H9 (cell line): ENCODE results near the gene MECP2. TPM values are rescaled to one million over a fixed set of nuclear protein-coding genes. Genes with fewer than 3 reads are reported as not detected.
A peak's percentile ranks its signal among the peaks of the same experiment; 100 is the strongest.
"Not testable (repeated sequence)": the region's sequence is repeated elsewhere in the genome, so short reads cannot be mapped to it uniquely, and the experiment has no call there.

Source experiments
- DNase-seq: peaks from one replicate; pipeline ENCODE4 v3.0.0-alpha.2; 2017
- H2AFZ ChIP-seq: one replicate; pipeline ENCODE4 v1.6.1; 2013; ENCODE audit warnings: mild to moderate bottlenecking, low read length, control low read depth, moderate library complexity
- H2AK5ac ChIP-seq: 2 replicates; pipeline ENCODE4 v1.6.1; 2013; ENCODE audit warnings: low read length, control low read depth, mixed read lengths; ENCODE audit not compliant: insufficient read length
- H2BK120ac ChIP-seq: one replicate; pipeline ENCODE4 v1.6.1; 2013; ENCODE audit warnings: low read depth, mild to moderate bottlenecking, low read length, control low read depth, inconsistent platforms; ENCODE audit not compliant: poor library complexity, severe bottlenecking
- H2BK12ac ChIP-seq: 2 replicates; pipeline ENCODE4 v1.6.1; 2013; ENCODE audit warnings: low read length, control low read depth, mixed read lengths, low read depth; ENCODE audit not compliant: insufficient read length
- H2BK15ac ChIP-seq: 2 replicates; pipeline ENCODE4 v1.6.1; 2013; ENCODE audit warnings: low read depth, low read length, control low read depth
- H2BK20ac ChIP-seq: one replicate; pipeline ENCODE4 v1.6.1; 2013; ENCODE audit warnings: low read depth, mild to moderate bottlenecking, low read length, control low read depth, inconsistent platforms; ENCODE audit not compliant: poor library complexity, severe bottlenecking
- H2BK5ac ChIP-seq: 2 replicates; pipeline ENCODE4 v1.6.1; 2013; ENCODE audit warnings: low read length, control low read depth, mixed read lengths; ENCODE audit not compliant: insufficient read length
- H3K14ac ChIP-seq: 2 replicates; pipeline ENCODE4 v1.6.1; 2013; ENCODE audit warnings: low read length, control low read depth; ENCODE audit not compliant: insufficient read depth
- H3K18ac ChIP-seq: 2 replicates; pipeline ENCODE4 v1.6.1; 2013; ENCODE audit warnings: low read depth, mild to moderate bottlenecking, mixed read lengths, low read length, control low read depth; ENCODE audit not compliant: insufficient read length
- H3K23ac ChIP-seq: 2 replicates; pipeline ENCODE4 v1.6.1; 2013; ENCODE audit warnings: low read length, control low read depth, mixed read lengths, low read depth; ENCODE audit not compliant: insufficient read length
- H3K23me2 ChIP-seq: 2 replicates; pipeline ENCODE4 v1.6.1; 2013; ENCODE audit warnings: low read depth, mild to moderate bottlenecking, mixed read lengths, low read length, control low read depth; ENCODE audit not compliant: insufficient read length, poor library complexity, severe bottlenecking
- H3K27ac ChIP-seq: 2 replicates; pipeline ENCODE4 v1.5.1; 2013; ENCODE audit warnings: low read length, control low read depth, mixed read lengths, low read depth; ENCODE audit not compliant: insufficient read length
- H3K27me3 ChIP-seq: 2 replicates; pipeline ENCODE4 v1.6.1; 2013; ENCODE audit warnings: low read length, control low read depth, inconsistent platforms; ENCODE audit not compliant: insufficient read depth
- H3K4ac ChIP-seq: 2 replicates; pipeline ENCODE4 v1.6.1; 2013; ENCODE audit warnings: low read depth, mild to moderate bottlenecking, control low read depth, inconsistent platforms, low read length, moderate library complexity
- H3K4me1 ChIP-seq: 2 replicates; pipeline ENCODE4 v1.6.1; 2013; ENCODE audit warnings: low read length, control low read depth, inconsistent platforms; ENCODE audit not compliant: insufficient read depth
- H3K4me2 ChIP-seq: 2 replicates; pipeline ENCODE4 v1.6.1; 2013; ENCODE audit warnings: low read length, control low read depth, mixed read lengths; ENCODE audit not compliant: insufficient read length, insufficient read depth
- H3K56ac ChIP-seq: 2 replicates; pipeline ENCODE4 v1.6.1; 2013; ENCODE audit warnings: low read depth, mild to moderate bottlenecking, mixed read lengths, low read length, control low read depth; ENCODE audit not compliant: insufficient read length
- H3K79me1 ChIP-seq: 2 replicates; pipeline ENCODE4 v1.6.1; 2013; ENCODE audit warnings: low read depth, mild to moderate bottlenecking, moderate library complexity, low read length, control low read depth, inconsistent platforms; ENCODE audit not compliant: insufficient read depth, poor library complexity, severe bottlenecking
- H3K79me2 ChIP-seq: 2 replicates; pipeline ENCODE4 v1.6.1; 2013; ENCODE audit warnings: low read length, control low read depth, inconsistent platforms; ENCODE audit not compliant: insufficient read depth
- H3K9ac ChIP-seq: 2 replicates; pipeline ENCODE4 v1.6.1; 2013; ENCODE audit warnings: low read length, control low read depth, mixed read lengths; ENCODE audit not compliant: insufficient read length; ENCODE audit errors: extremely low read depth
- H3K9me3 ChIP-seq: one replicate; pipeline ENCODE4 v1.6.1; 2013; ENCODE audit warnings: low read depth, low read length, inconsistent platforms; ENCODE audit not compliant: control insufficient read depth
- H3T11ph ChIP-seq: one replicate; pipeline ENCODE4 v1.6.1; 2013; ENCODE audit warnings: mild to moderate bottlenecking, low read length, control low read depth, inconsistent platforms
- H4K20me1 ChIP-seq: one replicate; pipeline ENCODE4 v1.6.1; 2013; ENCODE audit not compliant: control insufficient read depth, insufficient read length, insufficient read depth
- H4K5ac ChIP-seq: 2 replicates; pipeline ENCODE4 v1.6.1; 2013; ENCODE audit warnings: low read depth, mild to moderate bottlenecking, mixed read lengths, low read length, control low read depth; ENCODE audit not compliant: insufficient read length
- H4K8ac ChIP-seq: replicated peaks from 2 replicates; pipeline ENCODE4 v1.6.1; 2013; ENCODE audit warnings: low read length, control low read depth, mixed read lengths, low read depth; ENCODE audit not compliant: insufficient read length
- H4K91ac ChIP-seq: 2 replicates; pipeline ENCODE4 v1.6.1; 2013; ENCODE audit warnings: low read depth, mild to moderate bottlenecking, moderate library complexity, mixed read lengths, low read length, control low read depth; ENCODE audit not compliant: insufficient read length
- H3K27ac Mint-ChIP-seq, 3 experiments: 2 replicates in 2 of 3; 3 replicates in 1 of 3; pipeline ENCODE4 v1.8.0; 2020 to 2021; ENCODE audit warnings: mixed read lengths in 3 of 3, mild to moderate bottlenecking in 1 of 3, moderate library complexity in 1 of 3
- H3K27me3 Mint-ChIP-seq: 2 replicates; pipeline ENCODE4 v1.8.0; 2021; ENCODE audit warnings: low read depth, mild to moderate bottlenecking, moderate library complexity, mixed read lengths
- H3K36me3 Mint-ChIP-seq, 3 experiments: 2 replicates in 2 of 3; 3 replicates in 1 of 3; pipeline ENCODE4 v1.8.0; 2020 to 2021; ENCODE audit warnings: low read depth in 3 of 3, mixed read lengths in 3 of 3; ENCODE audit not compliant: insufficient read depth in 1 of 3
- H3K4me1 Mint-ChIP-seq, 2 experiments: 2 replicates each; pipeline ENCODE4 v1.8.0; 2020; ENCODE audit warnings: mixed read lengths in 2 of 2
- H3K4me3 Mint-ChIP-seq, 2 experiments: 2 replicates in 1 of 2; 3 replicates in 1 of 2; pipeline ENCODE4 v1.8.0; 2020 to 2021; ENCODE audit warnings: mild to moderate bottlenecking in 2 of 2, mixed read lengths in 2 of 2, moderate library complexity in 1 of 2
- H3K9me3 Mint-ChIP-seq, 2 experiments: 2 replicates in 1 of 2; 3 replicates in 1 of 2; pipeline ENCODE4 v1.8.0; 2020; ENCODE audit warnings: mild to moderate bottlenecking in 2 of 2, mixed read lengths in 2 of 2, moderate library complexity in 1 of 2
- CTCF ChIP-seq: fragments of 200-600 bp; sonication (generic); conservative IDR thresholded peaks from 3 replicates; pipeline ENCODE4 v1.8.0; 2021; ENCODE audit warnings: antibody characterized with exemption, mild to moderate bottlenecking
- WGBS: extraction: QIAGEN DNeasy Blood & Tissue Kit; methylation state at CpG from one replicate; pipeline ENCODE4 v1.1.7; 2013; ENCODE audit warnings: missing lambda C conversion rate, low lambda C conversion rate, mixed read lengths; ENCODE audit not compliant: insufficient read length; ENCODE audit errors: extremely low coverage; 5-methylcytosine and 5-hydroxymethylcytosine counted together
- total RNA-seq: library from RNA; stranded (reverse); gene quantifications from 2 replicates; pipeline ENCODE4 v1.2.1, GENCODE V29; 2021

Gene MECP2
- total RNA-seq, 1 experiment from 2014 or later = 32.2 TPM

GRCh38 chrX:153981231-153981630 is 116.3 kb downstream of the MECP2 start:
- Histone ChIP-seq H3K79me1 (no peaks in the 10 kb centered on the region), H3K56ac (no peak overlapping the region), H4K20me1 (no peaks in the 10 kb centered on the region), H3K27ac (no peak overlapping the region), H2BK15ac (no peak overlapping the region), H3K79me2 (no peaks in the 10 kb centered on the region), H4K5ac (no peak overlapping the region), H3K14ac (no peak overlapping the region), H4K8ac (no peak overlapping the region), H2BK20ac (no peak overlapping the region), H3K4me1 (no peaks in the 10 kb centered on the region), H2AFZ (no peak overlapping the region), H2BK12ac (no peak overlapping the region), H3K27me3 (no peaks in the 10 kb centered on the region), H3K4me2 (no peak overlapping the region), H2BK120ac (no peak overlapping the region), H2BK5ac (no peak overlapping the region), H4K91ac (no peak overlapping the region), H3K9me3 (peaks cover 12% of the 10 kb centered on the region), H3K23me2 (no peaks in the 10 kb centered on the region), H3K9ac (no peak overlapping the region), H3K23ac (no peak overlapping the region), H3K4ac (no peak overlapping the region; the same call in 1 of the 2 replicates), H3K18ac (no peak overlapping the region), H2AK5ac (no peak overlapping the region), H3T11ph (no peak overlapping the region)
- Mint-ChIP-seq H3K9me3 (peaks cover 39 to 46% of the 10 kb centered on the region in 2 experiments), H3K27me3 (peaks cover 2% of the 10 kb centered on the region), H3K36me3 (peaks cover 7 to 10% (median 8%) of the 10 kb centered on the region in 3 experiments; a peak in 6 of 7 replicates), H3K4me1 (peaks cover 0 to 10% of the 10 kb centered on the region in 2 experiments; a peak in 2 of 4 replicates), H3K27ac (peak overlapping the region in 2 of 3 experiments; percentile 8 to 24; a peak in 2 of 7 replicates), H3K4me3 (no peak overlapping the region; a peak in 1 of 5 replicates)
- no peak for TF ChIP-seq CTCF
- no CpG with 5 or more reads among the region's 7 CpGs for WGBS
- no peak for DNase-seq

GRCh38 chrX:153980394-153980793 is 117.1 kb downstream of the MECP2 start:
- H2AFZ ChIP-seq, H3T11ph ChIP-seq, H4K20me1 ChIP-seq, H3K27ac Mint-ChIP-seq, H3K4me3 Mint-ChIP-seq, H3K27me3 ChIP-seq, H3K79me2 ChIP-seq, H3K27ac ChIP-seq, H3K56ac ChIP-seq, DNase-seq, H3K23me2 ChIP-seq, H3K4me1 ChIP-seq, H2AK5ac ChIP-seq, H3K4me2 ChIP-seq, H4K91ac ChIP-seq, H3K4ac ChIP-seq, H2BK15ac ChIP-seq, H2BK120ac ChIP-seq, H3K79me1 ChIP-seq, H2BK20ac ChIP-seq, H4K8ac ChIP-seq, H3K9ac ChIP-seq, H2BK5ac ChIP-seq, H2BK12ac ChIP-seq, H3K14ac ChIP-seq, H3K23ac ChIP-seq, H3K27me3 Mint-ChIP-seq, H3K18ac ChIP-seq, H4K5ac ChIP-seq: not testable (repeated sequence)
- peaks cover 12% of the 10 kb centered on the region for H3K9me3 ChIP-seq
- Mint-ChIP-seq H3K36me3 (peaks cover 7 to 11% (median 10%) of the 10 kb centered on the region in 3 experiments; a peak in 6 of 7 replicates), H3K9me3 (peaks cover 34 to 49% of the 10 kb centered on the region in 2 experiments), H3K4me1 (peaks cover 0 to 10% of the 10 kb centered on the region in 2 experiments; a peak in 2 of 4 replicates)
- WGBS = no CpG with 5 or more reads among the region's 10 CpGs
